GM15510 (cell line): ENCODE measurements around the gene SEBOX.

ENCODE experiments used
- POLR2A ChIP-seq: IDR thresholded peaks from 3 replicates; pipeline ENCODE4 v1.6.1; 2011; ENCODE audit warnings: borderline replicate concordance; ENCODE audit not compliant: insufficient read length; ENCODE audit errors: extremely low read depth

SEBOX gene

GRCh38 chr17:28398280-28398981, 33.4 kb upstream of the SEBOX start:
- TF ChIP-seq POLR2A, result no peak

GRCh38 chr17:28397687-28398279, 32.8 kb upstream of the SEBOX start:
- TF ChIP-seq POLR2A, result no peak

DNA sequence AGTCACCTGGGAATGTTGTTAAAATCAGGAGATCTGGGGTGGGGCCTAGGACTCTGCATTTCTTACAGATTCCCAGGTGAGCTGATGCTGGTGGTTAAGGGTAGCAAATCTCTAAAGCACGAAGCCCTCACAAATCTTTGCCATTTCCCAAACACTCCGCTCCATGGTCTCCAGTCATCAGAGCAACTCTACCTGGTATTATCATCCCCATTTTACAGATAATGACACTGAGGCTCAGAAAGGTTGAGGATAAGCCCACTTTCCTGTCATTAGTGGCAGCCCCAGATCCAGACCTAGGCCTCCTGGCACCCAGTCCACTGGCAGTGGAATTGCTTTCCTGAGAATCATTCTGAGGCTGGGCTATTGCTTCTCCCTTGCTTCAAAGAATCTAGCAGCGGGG, 32.3 kb upstream of the SEBOX start:
- TF ChIP-seq POLR2A, result no peak

DNA sequence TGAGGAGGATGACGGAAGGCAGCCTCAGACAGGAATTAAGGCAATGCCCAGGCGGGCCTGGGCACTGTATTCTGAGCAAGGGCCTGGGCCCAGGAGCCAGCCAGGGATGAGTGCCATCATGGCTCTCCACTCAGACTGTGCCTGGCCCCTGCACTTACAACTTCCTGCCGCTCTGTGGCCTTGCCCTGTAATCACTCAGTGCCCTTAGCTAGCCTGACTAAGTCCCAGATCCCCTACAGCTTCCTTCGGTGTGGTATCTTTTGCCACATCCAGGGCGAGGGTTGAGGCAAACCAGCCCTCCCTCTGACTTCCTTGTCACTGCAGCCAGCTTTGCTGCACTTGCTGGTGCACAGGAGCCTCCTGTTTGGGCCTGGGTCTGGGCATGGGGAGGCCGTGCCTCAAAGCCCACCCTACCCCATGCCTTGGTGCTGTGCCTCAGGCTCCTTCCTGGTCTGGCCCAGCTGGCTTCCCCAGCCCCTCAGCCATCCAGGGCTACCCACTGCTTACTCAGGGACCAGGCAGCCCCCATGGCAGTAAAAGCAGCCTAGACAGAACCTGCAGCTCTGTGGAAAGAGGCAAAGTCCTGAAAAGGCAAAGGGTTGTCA, 31.7 kb upstream of the SEBOX start:
- no peak for TF ChIP-seq POLR2A

DNA sequence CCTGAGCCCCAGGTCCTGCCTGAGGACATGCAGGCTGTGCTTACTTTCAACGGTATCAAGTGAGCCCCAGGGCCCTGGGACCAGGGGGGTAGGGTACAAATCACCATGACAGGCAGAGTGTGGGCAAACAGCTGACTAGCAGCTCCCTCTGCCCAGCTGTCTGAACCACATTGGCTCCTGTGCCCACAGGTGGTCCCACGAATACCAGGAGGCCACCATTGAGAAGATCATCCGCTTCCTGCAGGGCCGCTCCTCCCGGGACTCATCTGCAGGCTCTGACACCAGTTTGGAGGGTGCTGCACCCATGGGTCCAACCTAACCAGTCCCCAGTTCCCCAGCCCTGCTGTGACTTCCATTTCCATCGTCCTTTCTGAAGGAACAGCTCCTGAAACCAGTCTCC, 31.0 kb upstream of the SEBOX start:
- no peak for TF ChIP-seq POLR2A

- no peak for TF ChIP-seq POLR2A
Measured at GRCh38 chr17:28395426-28395825, 30.4 kb upstream of the SEBOX start.

DNA sequence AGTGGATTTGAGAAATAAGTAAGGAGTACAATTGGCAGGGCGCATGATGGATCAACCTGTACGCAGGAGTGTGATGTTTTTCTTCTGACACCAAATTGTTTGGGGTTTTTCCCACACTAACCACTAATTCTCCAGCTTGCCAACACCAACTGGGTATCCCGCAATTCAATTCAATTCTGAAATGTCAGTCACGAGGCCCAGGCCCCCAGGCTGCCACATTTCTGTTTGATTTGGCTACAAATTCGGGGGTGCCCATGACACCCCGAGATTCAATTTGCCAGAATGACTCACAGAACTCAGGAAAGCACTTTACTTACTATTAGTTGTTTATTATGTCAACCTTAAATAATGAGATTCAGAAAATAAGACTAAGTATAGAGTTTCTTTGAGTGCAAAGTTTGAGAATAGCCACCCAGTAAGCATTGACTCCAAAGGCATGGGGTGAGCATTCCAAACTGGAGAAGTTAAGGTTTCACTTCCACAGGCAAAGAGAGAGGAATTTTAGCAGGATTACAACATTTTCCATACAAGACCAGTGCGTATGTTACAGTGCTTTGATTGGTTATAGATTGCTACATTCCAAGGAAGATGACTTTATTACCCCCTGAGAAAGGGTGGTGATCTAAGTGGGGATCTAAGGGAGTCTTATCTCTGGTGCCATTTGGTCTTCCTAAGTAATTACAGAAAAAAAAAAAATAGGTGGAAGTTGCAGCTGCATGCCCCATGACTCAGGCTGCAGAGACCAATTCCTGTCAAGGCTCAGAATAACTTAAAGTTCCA, 29.5 kb upstream of the SEBOX start:
- no peak for TF ChIP-seq POLR2A

DNA sequence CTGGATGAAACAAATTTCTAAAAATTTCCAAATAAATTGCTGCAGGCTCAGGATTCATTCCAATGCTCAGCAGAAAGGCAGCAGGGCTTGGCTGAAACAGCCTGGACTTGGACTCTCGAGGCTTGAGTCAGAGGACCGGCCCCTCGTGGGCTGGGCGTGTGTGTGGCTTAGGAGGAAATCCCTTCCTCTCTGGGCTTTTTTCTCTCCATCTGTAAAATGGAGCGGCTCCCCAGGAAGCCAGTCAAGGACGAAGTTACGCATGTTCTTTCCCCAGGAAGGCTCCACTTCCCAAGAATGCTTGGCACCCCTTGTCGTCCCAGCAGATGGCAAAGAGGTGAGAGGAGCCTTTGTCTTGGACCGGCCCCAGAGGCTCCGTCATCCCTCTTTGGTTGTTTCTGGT, 27.5 kb upstream of the SEBOX start:
- no peak for TF ChIP-seq POLR2A

DNA sequence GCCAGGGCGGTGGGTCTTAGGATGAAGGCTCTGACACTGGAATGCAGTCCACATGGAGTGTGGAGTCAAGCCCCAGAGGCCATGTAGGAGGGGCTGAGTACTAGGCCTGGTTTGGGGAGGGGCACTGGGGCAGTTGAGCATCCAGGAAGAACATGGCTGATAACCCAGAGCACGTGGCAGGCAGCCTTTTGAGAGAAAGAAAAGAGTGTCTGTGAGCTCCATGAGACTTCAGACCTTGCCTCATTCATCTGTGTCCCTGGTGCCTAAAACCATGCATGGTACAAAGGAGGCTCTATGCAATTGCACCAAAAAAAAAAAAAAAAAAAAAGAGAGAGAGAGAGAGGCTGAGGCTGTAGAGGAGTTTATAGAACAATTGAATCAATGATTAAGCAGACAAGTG, 26.4 kb upstream of the SEBOX start:
- TF ChIP-seq POLR2A, result no peak

DNA sequence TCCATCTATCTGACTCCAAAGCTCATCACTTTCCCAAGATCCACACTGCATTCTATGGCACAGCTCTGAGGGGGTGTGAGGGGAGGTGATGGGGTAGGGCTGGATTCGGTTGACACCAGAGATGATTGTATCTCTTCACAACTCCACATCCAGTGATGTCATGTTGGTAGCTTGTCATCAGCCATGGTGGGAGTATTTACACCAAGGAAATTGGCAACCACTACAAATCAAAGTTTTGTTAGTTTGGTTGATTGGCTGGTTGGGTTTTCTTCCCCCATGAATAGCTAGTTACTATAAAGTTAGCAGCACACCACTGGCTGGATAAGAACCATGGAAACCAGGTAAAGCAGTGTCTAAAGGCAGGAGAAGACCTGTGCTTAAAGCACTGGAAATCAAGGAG, 26.0 kb upstream of the SEBOX start:
- TF ChIP-seq POLR2A, result no peak

DNA sequence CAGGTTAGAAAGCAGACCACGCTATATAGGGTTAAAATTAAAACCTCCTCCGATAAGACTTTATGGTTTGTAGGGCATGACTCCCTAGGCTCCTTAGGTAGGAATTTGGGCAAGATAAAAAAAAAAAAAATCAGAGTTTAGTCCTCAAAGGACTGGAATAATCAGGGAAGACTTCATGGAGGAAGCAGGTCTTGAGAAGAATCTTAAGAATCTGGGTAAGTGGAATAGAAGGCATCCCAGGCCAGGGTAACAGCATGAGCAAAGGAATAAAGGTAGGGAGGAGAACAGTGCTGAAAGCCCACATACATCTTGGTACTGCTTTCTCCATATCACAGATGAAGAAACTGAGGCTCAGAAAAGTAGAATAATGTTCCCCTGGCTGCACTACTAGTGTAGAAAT, 25.6 kb upstream of the SEBOX start:
- no peak for TF ChIP-seq POLR2A

GRCh38 chr17:28390141-28390540, 25.1 kb upstream of the SEBOX start:
- no peak for TF ChIP-seq POLR2A

GRCh38 chr17:28388106-28388505, 23.1 kb upstream of the SEBOX start:
- no peak for TF ChIP-seq POLR2A

DNA sequence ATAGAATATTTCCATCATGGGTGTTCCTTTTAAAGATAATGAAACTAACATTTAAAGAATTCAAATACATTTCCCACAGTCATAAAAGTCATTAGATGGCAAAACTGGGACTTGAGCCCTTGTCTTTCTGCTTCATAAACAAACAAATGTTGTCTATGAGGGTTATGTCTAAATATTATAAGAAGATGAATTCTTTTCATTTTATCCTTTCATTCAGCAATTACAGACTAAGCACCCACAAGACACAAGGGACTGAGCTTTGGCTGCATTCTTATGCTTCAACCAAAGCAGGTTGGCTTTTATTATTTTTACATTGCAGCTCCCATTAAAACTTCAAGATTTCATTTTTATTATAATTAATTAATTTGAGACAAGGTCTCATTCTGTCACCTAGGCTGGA, 21.4 kb upstream of the SEBOX start:
- no peak for TF ChIP-seq POLR2A

DNA sequence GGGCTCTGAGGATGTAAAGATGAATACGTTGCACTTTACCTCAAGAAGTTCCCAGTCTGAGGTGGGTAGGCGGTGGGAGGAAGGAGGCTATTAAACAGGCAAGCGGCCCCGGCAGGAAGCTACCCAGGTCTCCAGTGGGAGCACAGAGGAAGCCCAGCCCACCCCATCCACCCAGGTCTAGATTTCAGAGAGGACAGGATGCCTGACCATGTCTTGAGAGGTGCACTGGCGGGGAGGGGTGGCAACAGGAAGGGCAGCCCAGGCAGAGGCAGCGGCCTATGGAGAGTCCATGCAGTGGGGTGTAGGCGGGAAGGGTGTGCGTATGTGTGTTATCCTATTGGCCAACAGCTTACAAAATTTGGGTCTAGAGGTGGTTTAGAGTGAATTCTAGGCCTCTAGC, 20.4 kb upstream of the SEBOX start:
- no peak for TF ChIP-seq POLR2A

DNA sequence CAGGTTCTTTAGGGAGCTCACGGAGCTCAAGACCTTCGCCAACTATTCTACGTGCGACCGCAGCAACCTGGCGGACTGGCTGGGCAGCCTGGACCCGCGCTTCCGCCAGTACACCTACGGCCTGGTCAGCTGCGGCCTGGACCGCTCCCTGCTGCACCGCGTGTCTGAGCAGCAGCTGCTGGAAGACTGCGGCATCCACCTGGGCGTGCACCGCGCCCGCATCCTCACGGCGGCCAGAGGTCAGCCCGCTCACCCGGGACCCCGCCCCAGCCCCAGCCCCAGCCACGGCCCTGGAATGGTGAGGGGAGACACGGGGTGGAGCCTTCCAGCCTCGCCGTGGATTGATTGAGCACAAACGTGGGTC, 20.0 kb upstream of the SEBOX start:
- TF ChIP-seq POLR2A, result no peak

GRCh38 chr17:28384281-28385036, 19.5 kb upstream of the SEBOX start:
- TF ChIP-seq POLR2A, result peak; percentile 67
